Activated B cell treated with CpG ODN at 0.5 μM for 24 hours (primary cell): ENCODE results near the gene EFCAB13. TPM values are rescaled to one million over a fixed set of nuclear protein-coding genes. Genes with fewer than 3 reads are reported as not detected.
"Not testable (repeated sequence)": the region's sequence is repeated elsewhere in the genome, so short reads cannot be mapped to it uniquely, and the experiment has no call there.

Experiments
- ATAC-seq: fragments of 200-7000 bp; cut with Tn5 transposase; one replicate; pipeline ENCODE4 v1.10.0; 2021; ENCODE audit warnings: low read depth, mild to moderate bottlenecking, moderate library complexity
- CTCF ChIA-PET: fragments of 350-600 bp; sonication (Branson Sonifier 250); formaldehyde crosslinking; loops from one replicate; lab custom pipeline; 2021; ENCODE audit warnings: antibody characterized with exemption; lab: Charles Lee
- POLR2A ChIA-PET: fragments of 350-600 bp; sonication (Branson Sonifier 250); formaldehyde crosslinking; loops from one replicate; lab custom pipeline; 2021; ENCODE audit warnings: antibody characterized with exemption; lab: Charles Lee
- DNase-seq: peaks from one replicate; pipeline ENCODE4 v3.0.0; 2022
- H3K27ac Mint-ChIP-seq: one replicate; pipeline ENCODE4 v1.8.0; 2020; ENCODE audit warnings: mixed read lengths
- H3K27me3 Mint-ChIP-seq: one replicate; pipeline ENCODE4 v1.8.0; 2021; ENCODE audit warnings: mixed read lengths
- H3K36me3 Mint-ChIP-seq: one replicate; pipeline ENCODE4 v1.8.0; 2021; ENCODE audit warnings: low read depth, mixed read lengths
- H3K4me1 Mint-ChIP-seq: one replicate; pipeline ENCODE4 v1.8.0; 2021; ENCODE audit warnings: mixed read lengths
- H3K4me3 Mint-ChIP-seq: one replicate; pipeline ENCODE4 v1.8.0; 2020; ENCODE audit warnings: mild to moderate bottlenecking, mixed read lengths
- H3K9me3 Mint-ChIP-seq: one replicate; pipeline ENCODE4 v1.8.0; 2020; ENCODE audit warnings: mixed read lengths
- intact Hi-C: fragments of 100-400 bp; cut with micrococcal nuclease; formaldehyde crosslinking; loops from one replicate; pipeline ENCODE4 v1.15.1; 2024
- total RNA-seq: library from RNA; stranded (reverse); gene quantifications from 2 replicates; pipeline ENCODE4 v1.2.3, GENCODE V29; 2022
- TF ChIP-seq, protein P1 (sequence below): fragments of 200-600 bp; IDR thresholded peaks from one replicate; pipeline ENCODE4 v1.8.0; 2022; ENCODE audit warnings: antibody characterized with exemption, mild to moderate bottlenecking

The EFCAB13 gene
- total RNA-seq, 1 donor from 2014 or later, result 25.4 TPM

DNA sequence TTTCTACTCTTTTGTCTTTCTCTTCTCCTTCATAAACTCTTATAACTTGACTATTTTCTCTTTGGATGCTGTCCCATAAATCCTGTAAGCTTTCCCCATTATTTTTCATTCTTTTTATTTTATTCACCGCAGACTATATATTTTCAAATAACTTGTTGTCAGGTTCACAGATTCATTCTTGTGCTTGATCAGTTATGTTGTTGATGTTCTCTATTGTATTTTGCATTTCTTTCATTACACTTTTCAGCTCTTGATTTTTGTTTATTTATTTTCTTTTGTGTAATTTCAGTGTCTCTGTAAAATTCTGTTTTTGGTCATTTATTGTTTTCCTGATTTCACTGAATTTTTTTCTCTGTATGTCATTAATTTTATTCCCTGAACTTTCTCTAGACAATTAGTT lies 49.2 kb downstream of the EFCAB13 start:
- H3K9me3 Mint-ChIP-seq, result peaks cover 16% of the 10 kb centered on the region
- POLR2A ChIA-PET, result no interaction called here
- H3K4me3 Mint-ChIP-seq, result no peak overlapping the region
- no peaks in the 10 kb centered on the region for H3K4me1 Mint-ChIP-seq
- intact Hi-C loops, result no loop called here
- no peak overlapping the region for H3K27ac Mint-ChIP-seq
- H3K36me3 Mint-ChIP-seq, result peaks cover 42% of the 10 kb centered on the region
- no peaks in the 10 kb centered on the region for H3K27me3 Mint-ChIP-seq
- CTCF ChIA-PET, result no interaction called here
- ATAC-seq, result no peak
- DNase-seq, result no peak
- TF ChIP-seq, protein P1, sequence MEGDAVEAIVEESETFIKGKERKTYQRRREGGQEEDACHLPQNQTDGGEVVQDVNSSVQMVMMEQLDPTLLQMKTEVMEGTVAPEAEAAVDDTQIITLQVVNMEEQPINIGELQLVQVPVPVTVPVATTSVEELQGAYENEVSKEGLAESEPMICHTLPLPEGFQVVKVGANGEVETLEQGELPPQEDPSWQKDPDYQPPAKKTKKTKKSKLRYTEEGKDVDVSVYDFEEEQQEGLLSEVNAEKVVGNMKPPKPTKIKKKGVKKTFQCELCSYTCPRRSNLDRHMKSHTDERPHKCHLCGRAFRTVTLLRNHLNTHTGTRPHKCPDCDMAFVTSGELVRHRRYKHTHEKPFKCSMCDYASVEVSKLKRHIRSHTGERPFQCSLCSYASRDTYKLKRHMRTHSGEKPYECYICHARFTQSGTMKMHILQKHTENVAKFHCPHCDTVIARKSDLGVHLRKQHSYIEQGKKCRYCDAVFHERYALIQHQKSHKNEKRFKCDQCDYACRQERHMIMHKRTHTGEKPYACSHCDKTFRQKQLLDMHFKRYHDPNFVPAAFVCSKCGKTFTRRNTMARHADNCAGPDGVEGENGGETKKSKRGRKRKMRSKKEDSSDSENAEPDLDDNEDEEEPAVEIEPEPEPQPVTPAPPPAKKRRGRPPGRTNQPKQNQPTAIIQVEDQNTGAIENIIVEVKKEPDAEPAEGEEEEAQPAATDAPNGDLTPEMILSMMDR, result no peak

DNA sequence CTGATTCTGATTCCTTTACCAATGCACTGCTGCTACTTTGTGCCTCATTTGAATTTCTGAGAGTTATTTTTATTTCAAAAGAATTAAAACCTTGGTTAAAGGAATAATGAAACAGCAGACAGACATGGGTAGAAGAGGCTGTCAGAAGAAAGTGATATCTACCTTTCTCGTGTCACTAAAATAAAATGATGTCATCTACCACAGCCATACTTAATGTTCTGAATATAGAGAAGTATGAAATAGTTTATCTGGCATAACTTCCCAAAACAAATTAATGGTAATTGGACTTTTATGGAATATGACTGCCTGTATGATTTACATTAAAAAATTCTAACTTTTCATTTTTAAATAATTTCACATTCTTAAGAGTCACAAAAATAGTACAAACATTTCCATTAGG lies 52.5 kb downstream of the EFCAB13 start:
- H3K36me3 Mint-ChIP-seq, result peaks cover 51% of the 10 kb centered on the region
- peaks cover 14% of the 10 kb centered on the region for H3K9me3 Mint-ChIP-seq
- TF ChIP-seq, protein P1, result no peak
- ATAC-seq (no peak), DNase-seq (no peak)
- no peaks in the 10 kb centered on the region for H3K4me1 Mint-ChIP-seq
- POLR2A ChIA-PET, result no interaction called here
- H3K27ac Mint-ChIP-seq, result no peak overlapping the region
- intact Hi-C loops, result no loop called here
- CTCF ChIA-PET, result no interaction called here
- H3K27me3 Mint-ChIP-seq, result no peaks in the 10 kb centered on the region
- no peak overlapping the region for H3K4me3 Mint-ChIP-seq

DNA sequence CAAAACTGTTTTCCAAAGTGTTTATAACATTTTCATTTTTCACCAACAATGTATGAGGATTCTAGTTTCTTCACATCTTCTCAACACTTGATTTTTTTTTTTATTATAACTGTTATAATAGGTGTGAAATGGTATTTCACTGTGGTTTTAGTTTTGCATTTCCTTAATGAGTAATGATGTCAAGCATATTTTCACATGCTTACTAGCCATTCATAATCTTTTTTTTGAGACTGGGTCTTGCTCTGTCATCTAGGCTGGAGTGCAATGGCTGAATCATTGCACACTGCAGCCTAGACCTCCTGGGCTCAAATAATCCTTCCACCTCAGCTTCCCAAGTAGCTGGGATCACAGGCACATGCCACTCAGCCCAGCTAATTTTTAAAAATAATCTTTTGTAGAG lies 65.1 kb downstream of the EFCAB13 start:
- intact Hi-C loops, result no loop called here
- no peak for ATAC-seq
- Mint-ChIP-seq H3K27me3 (no peaks in the 10 kb centered on the region), H3K27ac (no peak overlapping the region), H3K4me1 (no peaks in the 10 kb centered on the region), H3K9me3 (peaks cover 3% of the 10 kb centered on the region), H3K4me3 (no peak overlapping the region), H3K36me3 (peaks cover 42% of the 10 kb centered on the region)
- ChIA-PET CTCF (no interaction called here), POLR2A (no interaction called here)
- DNase-seq, result no peak
- TF ChIP-seq, protein P1, result no peak

DNA sequence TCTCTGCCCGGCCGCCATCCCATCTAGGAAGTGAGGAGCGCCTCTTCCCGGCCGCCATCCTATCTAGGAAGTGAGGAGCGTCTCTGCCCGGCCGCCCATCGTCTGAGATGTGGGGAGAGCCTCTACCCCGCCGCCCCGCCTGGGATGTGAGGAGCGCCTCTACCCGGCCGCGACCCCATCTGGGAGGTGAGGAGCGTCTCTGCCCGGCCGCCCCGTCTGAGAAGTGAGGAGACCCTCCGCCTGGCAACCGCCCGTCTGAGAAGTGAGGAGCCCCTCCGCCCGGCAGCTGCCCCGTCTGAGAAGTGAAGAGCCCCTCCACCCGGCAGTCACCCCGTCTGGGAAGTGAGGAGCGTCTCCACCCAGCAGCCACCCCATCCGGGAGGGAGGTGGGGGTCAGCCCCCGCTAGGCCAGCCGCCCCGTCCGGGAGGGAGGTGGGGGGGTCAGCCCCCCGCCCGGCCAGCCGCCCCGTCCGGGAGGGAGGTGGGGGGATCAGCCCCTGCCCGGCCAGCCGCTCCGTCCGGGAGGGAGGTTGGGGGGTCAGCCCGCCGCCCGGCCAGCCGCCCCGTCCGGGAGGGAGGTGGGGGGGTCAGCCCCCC lies 73.9 kb downstream of the EFCAB13 start:
- CTCF ChIA-PET, H3K4me3 Mint-ChIP-seq, POLR2A ChIA-PET, H3K4me1 Mint-ChIP-seq, H3K9me3 Mint-ChIP-seq, H3K27ac Mint-ChIP-seq, DNase-seq, ATAC-seq, H3K27me3 Mint-ChIP-seq, intact Hi-C loops: not testable (repeated sequence)
- H3K36me3 Mint-ChIP-seq, result peaks cover 20% of the 10 kb centered on the region

DNA sequence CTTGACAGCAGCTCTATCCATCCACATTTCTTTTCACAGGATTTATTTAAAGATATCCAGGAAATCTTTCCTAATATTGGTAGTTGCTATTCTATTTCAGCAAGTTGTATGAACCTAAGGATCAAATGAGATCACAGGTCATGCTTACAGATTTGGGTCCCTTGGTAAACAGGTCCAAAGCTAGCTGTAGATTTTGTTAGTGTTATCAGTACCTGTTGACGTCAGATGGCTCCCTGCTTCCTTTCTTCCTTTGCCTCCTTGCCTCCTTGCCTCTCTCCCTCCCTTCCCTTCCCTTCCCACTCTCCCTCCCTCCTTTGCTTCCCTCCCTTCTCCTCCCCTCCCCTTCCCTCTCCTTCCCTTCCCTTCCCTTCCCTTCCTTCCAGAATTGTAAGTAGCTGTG lies 76.6 kb downstream of the EFCAB13 start:
- peaks cover 9% of the 10 kb centered on the region for H3K4me1 Mint-ChIP-seq
- peaks cover 14% of the 10 kb centered on the region for H3K36me3 Mint-ChIP-seq
- no peaks in the 10 kb centered on the region for H3K9me3 Mint-ChIP-seq
- ATAC-seq (no peak), DNase-seq (no peak)
- H3K4me3 Mint-ChIP-seq, result no peak overlapping the region
- H3K27me3 Mint-ChIP-seq, result no peaks in the 10 kb centered on the region
- TF ChIP-seq, protein P1, result no peak
- no peak overlapping the region for H3K27ac Mint-ChIP-seq
- ChIA-PET POLR2A (interaction anchor here (1.1 kb wide), 1 partner anchor 74 kb away, joined by 3 read pairs; no protein-coding TSS in a partner anchor), CTCF (no interaction called here)
- intact Hi-C loops, result no loop called here

DNA sequence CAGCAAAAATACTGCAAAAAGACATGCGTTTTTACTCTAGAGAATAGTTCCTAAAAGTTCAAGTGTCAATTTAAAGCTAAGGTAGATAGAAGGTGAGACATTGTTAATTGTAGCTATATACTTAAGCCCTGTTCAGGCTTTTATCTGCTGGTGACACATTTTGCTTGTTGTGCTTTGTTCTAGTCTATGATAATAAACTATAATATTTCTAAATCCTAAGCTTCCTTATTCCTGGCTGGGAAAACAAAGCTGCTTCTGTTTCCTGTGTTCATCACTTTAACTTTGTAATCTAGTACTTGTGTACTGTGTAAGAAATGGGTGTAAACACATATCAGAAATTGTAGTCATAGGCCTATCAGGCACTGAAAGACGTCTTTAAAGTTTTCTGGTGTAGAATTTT lies 77.3 kb downstream of the EFCAB13 start:
- no peak for ATAC-seq
- peaks cover 9% of the 10 kb centered on the region for H3K4me1 Mint-ChIP-seq
- ChIA-PET POLR2A (no interaction called here), CTCF (no interaction called here)
- H3K9me3 Mint-ChIP-seq, result no peaks in the 10 kb centered on the region
- DNase-seq, result no peak
- TF ChIP-seq, protein P1, result no peak
- intact Hi-C loops, result no loop called here
- H3K36me3 Mint-ChIP-seq, result peaks cover 13% of the 10 kb centered on the region
- no peaks in the 10 kb centered on the region for H3K27me3 Mint-ChIP-seq
- H3K27ac Mint-ChIP-seq, result no peak overlapping the region
- H3K4me3 Mint-ChIP-seq, result no peak overlapping the region
